Choroid plexus epithelial cell (primary cell): ENCODE measurements around the gene NHSL2.

Experiments used
- DNase-seq: peaks from one replicate; pipeline ENCODE4 v3.0.0-alpha.2; 2010; ENCODE audit warnings: low read depth
- H3K4me3 ChIP-seq: 2 replicates; pipeline ENCODE4 v1.5.1; 2011; ENCODE audit warnings: low read depth, mild to moderate bottlenecking, control low read depth, low read length, moderate library complexity
- TF ChIP-seq, protein P1 (sequence below): conservative IDR thresholded peaks from 2 replicates; pipeline ENCODE4 v1.5.1; 2011; ENCODE audit warnings: low read depth, mild to moderate bottlenecking, control low read depth, inconsistent platforms, low read length, moderate library complexity

The NHSL2 gene

DNA sequence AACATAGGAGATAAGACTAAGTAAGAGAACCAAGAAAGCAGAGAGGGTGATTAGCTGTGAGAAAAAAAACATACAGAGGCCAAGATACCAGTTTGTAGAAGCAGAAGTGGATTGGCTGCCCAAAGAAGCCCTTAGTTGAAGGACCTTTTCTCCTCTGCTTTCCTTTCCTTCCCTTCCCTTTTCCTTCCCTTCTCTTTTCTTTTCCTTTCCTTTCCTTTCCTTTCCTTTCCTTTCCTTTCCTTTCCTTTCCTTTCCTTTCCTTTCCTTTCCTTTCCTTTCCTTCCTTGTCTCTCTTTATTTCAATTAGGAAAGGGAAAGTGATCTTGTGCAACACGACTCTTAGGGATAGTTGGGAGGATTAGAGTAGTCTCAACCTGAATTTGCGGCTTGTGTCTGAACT lies 128.2 kb downstream of the NHSL2 start:
- TF ChIP-seq, protein P1, sequence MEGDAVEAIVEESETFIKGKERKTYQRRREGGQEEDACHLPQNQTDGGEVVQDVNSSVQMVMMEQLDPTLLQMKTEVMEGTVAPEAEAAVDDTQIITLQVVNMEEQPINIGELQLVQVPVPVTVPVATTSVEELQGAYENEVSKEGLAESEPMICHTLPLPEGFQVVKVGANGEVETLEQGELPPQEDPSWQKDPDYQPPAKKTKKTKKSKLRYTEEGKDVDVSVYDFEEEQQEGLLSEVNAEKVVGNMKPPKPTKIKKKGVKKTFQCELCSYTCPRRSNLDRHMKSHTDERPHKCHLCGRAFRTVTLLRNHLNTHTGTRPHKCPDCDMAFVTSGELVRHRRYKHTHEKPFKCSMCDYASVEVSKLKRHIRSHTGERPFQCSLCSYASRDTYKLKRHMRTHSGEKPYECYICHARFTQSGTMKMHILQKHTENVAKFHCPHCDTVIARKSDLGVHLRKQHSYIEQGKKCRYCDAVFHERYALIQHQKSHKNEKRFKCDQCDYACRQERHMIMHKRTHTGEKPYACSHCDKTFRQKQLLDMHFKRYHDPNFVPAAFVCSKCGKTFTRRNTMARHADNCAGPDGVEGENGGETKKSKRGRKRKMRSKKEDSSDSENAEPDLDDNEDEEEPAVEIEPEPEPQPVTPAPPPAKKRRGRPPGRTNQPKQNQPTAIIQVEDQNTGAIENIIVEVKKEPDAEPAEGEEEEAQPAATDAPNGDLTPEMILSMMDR, result no peak
- DNase-seq, result no peak
- H3K4me3 ChIP-seq, result no peak overlapping the region

DNA sequence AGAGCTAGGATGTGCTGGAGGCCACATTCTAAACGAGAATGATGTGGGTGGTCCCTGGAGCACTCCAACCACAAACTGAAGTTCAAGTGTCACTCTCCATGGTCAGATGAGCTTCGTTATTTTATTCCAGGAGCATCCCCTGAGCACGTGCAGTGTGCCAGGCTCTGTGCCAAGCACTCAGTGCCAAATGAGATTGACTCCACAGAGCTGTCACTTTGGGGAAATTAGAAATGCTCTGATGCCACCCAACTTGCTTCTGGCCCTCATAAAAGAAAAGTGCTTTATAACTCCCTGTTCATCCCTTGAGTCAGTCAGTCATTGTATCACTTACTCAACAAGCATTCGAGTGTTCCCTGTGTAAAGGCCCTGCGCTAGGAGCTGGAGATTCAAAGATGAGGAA lies 129.9 kb downstream of the NHSL2 start:
- TF ChIP-seq, protein P1, result no peak
- no peak overlapping the region for H3K4me3 ChIP-seq
- no peak for DNase-seq

DNA sequence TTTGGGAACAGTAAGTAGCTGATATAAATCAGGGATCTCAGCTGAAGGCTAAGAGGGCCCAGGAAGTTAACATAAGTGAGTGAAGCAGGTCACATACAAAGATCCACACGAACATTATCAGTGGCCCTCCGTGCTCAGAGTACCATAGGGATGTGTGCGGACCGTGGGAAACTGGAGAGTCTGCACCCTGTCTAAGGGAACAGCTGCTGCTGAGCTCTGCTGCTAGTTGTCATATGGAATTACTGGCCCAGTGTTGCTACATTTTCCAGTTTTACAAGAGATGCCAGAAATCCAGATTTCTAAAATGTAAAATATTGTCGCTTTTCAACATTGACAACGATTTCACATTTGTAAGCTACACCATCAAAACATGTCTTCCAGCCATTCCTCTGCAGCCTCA lies 130.5 kb downstream of the NHSL2 start:
- H3K4me3 ChIP-seq, result no peak overlapping the region
- TF ChIP-seq, protein P1, result no peak
- no peak for DNase-seq

DNA sequence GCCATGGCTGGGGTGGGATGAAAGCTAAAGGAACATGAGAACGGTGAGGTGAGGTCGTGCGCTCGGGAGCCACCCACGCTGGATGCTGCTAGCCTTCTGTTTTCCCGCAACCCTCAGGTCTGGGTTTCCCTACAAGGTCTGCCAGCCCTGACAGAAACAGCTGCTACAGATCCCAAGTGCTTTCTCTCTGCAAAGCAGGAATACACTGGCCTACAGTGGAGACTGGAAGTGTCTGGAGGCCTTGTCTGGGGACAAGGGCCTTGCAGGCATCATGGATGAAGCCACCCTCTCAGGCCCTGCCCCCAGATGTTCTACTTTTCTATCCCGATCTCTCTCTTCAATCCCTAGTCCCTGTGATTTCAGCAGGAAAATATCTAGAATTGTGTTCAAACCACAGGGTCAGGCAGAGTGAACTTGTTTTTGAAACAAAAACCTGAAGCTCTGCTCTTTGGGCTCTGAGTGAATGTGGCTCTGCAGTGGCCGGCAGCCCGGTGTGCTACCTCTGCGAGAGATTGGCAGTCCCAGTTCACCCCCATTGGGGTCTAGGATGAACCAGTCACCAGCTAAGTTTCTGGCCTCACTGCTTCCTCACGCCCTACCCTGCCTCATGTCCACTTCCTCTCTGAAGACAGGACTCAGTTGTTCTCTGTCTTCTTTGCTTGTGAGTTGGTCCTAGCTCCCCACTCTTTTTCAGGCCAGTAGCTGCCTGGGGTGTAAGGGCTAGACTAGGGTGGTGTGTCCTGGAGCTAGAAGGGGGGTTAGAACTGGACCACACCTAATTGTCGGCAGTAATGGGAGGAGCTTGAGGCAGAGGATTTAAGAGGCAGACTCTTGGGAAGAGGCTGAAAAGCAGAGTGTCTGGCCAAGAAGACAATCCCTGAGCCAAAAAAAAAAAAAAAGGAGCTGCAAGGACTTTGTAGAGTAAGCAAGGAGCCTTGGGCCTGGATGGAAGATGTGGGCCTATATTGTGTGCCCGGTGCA lies 131.5 kb downstream of the NHSL2 start:
- peak; percentile 63 for DNase-seq
- TF ChIP-seq, protein P1, result no peak
- H3K4me3 ChIP-seq, result no peak overlapping the region

DNA sequence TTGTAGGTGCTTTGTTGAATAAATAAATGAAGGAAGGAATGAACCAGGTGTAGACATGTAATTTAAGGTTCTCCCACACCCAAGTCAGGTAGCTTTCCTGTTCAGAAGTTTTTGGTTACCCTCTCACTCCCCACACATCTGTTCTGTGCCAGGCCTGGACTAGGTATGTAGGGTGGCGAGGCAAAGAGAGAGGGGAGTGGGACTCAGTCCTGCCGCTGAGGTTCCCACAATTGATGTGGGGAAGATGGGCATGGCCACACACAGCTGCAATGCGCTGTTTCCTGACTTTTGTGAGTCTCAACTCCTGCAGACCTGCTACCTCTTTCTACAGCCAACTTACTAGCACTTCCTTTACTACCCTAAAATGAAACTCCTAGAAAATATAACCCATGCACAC lies 132.2 kb downstream of the NHSL2 start:
- no peak for DNase-seq
- TF ChIP-seq, protein P1, result no peak
- no peak overlapping the region for H3K4me3 ChIP-seq

DNA sequence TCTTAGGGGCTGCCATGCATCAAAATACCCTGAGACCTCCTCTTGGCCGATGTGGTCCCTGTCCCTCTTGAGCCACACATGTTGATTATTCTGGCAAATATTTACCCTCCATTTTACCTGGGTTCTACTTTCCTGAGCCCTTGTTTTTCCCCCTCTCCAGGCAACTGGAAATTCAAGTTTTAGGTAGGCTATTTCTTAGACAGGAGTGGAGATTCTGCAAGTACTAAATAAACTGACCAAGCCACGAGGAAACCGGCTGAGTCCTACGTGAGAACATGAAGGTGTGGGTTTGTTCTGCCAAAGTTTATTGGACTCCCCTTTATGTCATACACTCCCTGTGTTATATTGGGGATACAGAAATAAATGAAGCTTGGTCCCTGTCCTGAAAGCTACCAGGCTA lies 133.0 kb downstream of the NHSL2 start:
- no peak overlapping the region for H3K4me3 ChIP-seq
- DNase-seq, result no peak
- TF ChIP-seq, protein P1, result no peak

DNA sequence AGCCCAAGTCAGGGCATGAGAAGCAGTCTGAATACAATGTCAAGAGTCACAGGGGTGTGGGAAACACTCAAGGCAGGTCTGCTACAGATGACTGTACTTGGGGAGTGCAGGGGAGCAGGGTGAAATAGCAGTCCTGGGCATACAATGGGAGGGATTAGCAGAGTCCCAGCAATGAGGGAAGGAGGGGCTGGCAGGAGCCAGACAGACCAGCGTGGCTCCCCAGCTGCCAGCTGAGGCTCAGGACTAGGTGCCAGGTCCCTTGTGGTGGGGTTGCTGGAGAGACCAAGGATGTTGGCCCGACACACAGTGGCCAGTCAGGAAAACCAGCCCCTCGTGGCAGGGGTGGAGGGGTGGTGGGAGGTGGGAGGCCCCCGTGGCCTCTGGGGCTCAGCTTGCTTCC lies 134.5 kb downstream of the NHSL2 start:
- H3K4me3 ChIP-seq, result no peak overlapping the region
- TF ChIP-seq, protein P1, result no peak
- DNase-seq, result no peak
